Activated T-helper 17 cell treated with anti-CD3 and anti-CD28 coated beads, Interleukin-2, amount 50 U/mL, for 72 hours (primary cell): ENCODE results near the gene DUS1L. TPM values are rescaled to one million over a fixed set of nuclear protein-coding genes. Genes with fewer than 3 reads are reported as not detected.
"Not testable (repeated sequence)": the region's sequence is repeated elsewhere in the genome, so short reads cannot be mapped to it uniquely, and the experiment has no call there.

Experiments used
- ATAC-seq: fragments of 150-1000 bp; cut with Tn5 transposase; replicated peaks from 2 replicates; pipeline ENCODE4 v1.10.0; 2021; ENCODE audit warnings: mild to moderate bottlenecking, moderate library complexity
- H3K27ac Mint-ChIP-seq: one replicate; pipeline ENCODE4 v1.8.0; 2022; ENCODE audit warnings: mixed read lengths
- H3K27me3 Mint-ChIP-seq: one replicate; pipeline ENCODE4 v1.8.0; 2022; ENCODE audit warnings: mixed read lengths
- H3K36me3 Mint-ChIP-seq: one replicate; pipeline ENCODE4 v1.8.0; 2022; ENCODE audit warnings: low read depth, mild to moderate bottlenecking, mixed read lengths
- H3K4me1 Mint-ChIP-seq: one replicate; pipeline ENCODE4 v1.8.0; 2022; ENCODE audit warnings: mixed read lengths
- H3K4me3 Mint-ChIP-seq: one replicate; pipeline ENCODE4 v1.8.0; 2022; ENCODE audit warnings: mild to moderate bottlenecking, mixed read lengths
- H3K9me3 Mint-ChIP-seq: one replicate; pipeline ENCODE4 v1.8.0; 2022; ENCODE audit warnings: mixed read lengths
- total RNA-seq, 2 donors: library from RNA; stranded (reverse); gene quantifications; one replicate each; pipeline ENCODE4 v1.2.3, GENCODE V29; 2022

DUS1L gene
- total RNA-seq, 2 donors from 2014 or later = 59.7 to 129 TPM

GRCh38 chr17:82041144-82041814 lies 24.3 kb downstream of the DUS1L start:
- Mint-ChIP-seq H3K27ac (no peak overlapping the region), H3K36me3 (no peaks in the 10 kb centered on the region), H3K27me3 (no peaks in the 10 kb centered on the region), H3K4me1 (peaks cover 11% of the 10 kb centered on the region), H3K4me3 (no peak overlapping the region), H3K9me3 (no peaks in the 10 kb centered on the region)
- no peak for ATAC-seq

- Mint-ChIP-seq H3K4me1 (peaks cover 15% of the 10 kb centered on the region), H3K27ac (no peak overlapping the region), H3K4me3 (no peak overlapping the region), H3K9me3 (no peaks in the 10 kb centered on the region), H3K27me3 (no peaks in the 10 kb centered on the region), H3K36me3 (no peaks in the 10 kb centered on the region)
- ATAC-seq = no peak
Measured at GRCh38 chr17:82039695-82040299, 25.8 kb downstream of the DUS1L start.

DNA sequence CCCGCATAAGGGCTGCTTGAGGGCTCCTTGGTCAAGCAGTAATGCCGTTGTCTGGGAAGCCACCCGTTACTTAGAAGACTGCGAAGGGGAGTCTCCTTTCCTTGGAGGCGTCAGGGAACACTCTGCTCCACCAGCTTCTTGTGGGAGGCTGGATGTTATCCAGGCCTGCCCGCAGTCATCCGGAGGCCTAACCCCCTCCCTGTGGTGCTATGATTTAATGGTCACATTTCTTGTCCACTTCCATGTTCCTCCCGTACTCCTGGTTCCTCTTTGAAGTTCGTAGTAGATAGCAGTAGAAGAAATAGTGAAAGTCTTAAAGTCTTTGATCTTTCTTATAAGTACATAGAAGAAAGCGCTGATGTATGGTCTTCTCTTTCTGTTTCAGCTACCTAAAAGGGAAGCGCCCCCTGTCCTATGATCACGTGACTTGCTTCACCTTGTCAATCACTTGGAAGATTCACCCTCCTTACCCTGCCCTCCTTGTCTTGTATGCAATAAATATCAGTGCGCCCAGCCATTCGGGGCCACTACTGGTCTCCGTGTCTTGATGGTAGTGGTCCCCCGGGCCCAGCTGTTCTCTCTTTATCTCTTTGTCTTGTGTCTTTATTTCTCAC lies 26.7 kb downstream of the DUS1L start:
- not testable (repeated sequence) for H3K36me3 Mint-ChIP-seq, H3K27ac Mint-ChIP-seq, H3K9me3 Mint-ChIP-seq, ATAC-seq, H3K27me3 Mint-ChIP-seq
- H3K4me3 Mint-ChIP-seq = peak overlapping the region; percentile 40
- H3K4me1 Mint-ChIP-seq = peaks cover 15% of the 10 kb centered on the region

DNA sequence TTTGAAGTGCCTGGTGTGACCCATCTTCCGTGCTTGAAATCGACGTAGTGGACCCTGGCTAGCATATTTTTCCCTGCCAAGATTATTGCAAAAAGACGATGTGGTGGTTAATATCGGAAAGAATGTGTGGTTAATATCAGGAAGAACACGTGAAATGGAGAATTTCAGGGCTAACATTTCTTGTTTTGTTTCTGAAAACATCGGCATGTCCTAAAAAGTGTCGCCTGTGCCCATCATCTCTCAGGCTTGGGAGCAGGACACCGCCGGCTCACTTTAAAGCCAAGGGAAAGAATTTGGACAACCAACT lies 27.8 kb downstream of the DUS1L start:
- peak overlapping the region; percentile 87 for H3K4me3 Mint-ChIP-seq
- no peaks in the 10 kb centered on the region for H3K27me3 Mint-ChIP-seq
- H3K36me3 Mint-ChIP-seq = no peaks in the 10 kb centered on the region
- peaks cover 15% of the 10 kb centered on the region for H3K4me1 Mint-ChIP-seq
- no peaks in the 10 kb centered on the region for H3K9me3 Mint-ChIP-seq
- ATAC-seq = no peak
- H3K27ac Mint-ChIP-seq = peak overlapping the region; percentile 64

DNA sequence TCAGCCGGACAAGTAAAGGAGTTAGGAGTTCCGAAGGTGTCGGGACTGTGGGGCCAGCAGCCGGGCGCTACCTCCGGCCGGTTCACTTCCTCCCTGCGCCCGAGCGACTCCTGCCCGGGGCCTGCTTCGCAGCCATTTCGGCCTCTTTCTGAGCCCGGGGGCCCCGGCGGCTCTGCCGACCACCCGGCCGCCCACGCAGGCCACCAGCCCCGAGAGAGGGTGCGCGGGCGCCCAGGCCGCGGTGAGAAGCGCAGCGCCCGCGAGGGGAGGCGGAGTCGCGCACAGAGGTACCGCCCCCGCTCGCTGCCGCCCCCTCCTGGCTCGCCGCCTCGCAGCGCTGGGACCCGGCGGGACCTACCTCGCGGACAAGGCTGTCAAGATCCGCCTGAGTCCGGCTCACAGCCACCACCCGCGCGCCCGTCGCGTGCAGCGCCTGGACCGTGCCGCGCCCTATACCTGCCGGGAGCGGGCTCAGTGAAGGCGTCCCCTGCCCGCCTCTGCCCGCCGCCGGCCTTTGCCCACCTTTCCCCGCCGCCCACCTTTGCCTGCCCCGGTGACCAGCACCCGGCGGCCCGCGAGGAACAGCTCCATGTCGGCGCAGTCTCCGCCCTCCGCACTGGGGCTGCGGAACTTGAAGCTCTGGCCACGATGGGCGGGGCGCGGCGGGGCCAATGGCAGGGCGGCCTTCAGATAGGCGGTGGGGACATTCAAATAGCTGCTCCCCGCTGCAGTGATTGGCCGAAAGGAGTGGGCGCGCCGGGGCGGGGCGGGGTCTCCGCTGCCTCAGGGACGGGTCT lies 28.3 kb downstream of the DUS1L start, which contains the start of gene DCXR:
Gene DCXR (minus strand): TSS at position 606 of the 797 bp plus-strand sequence. CDS start 15 bp downstream, at position 591.
- peak within 1 kb of the TSS; percentile 87 for H3K4me3 Mint-ChIP-seq
- H3K9me3 Mint-ChIP-seq = no peaks in the 10 kb centered on the region
- H3K36me3 Mint-ChIP-seq = no peaks in the 10 kb centered on the region
- H3K27ac Mint-ChIP-seq = peak within 1 kb of the TSS; percentile 64
- H3K4me1 Mint-ChIP-seq = peaks cover 15% of the 10 kb centered on the region
- ATAC-seq = peak; percentile 98
- H3K27me3 Mint-ChIP-seq = no peaks in the 10 kb centered on the region

- Mint-ChIP-seq H3K36me3 (no peaks in the 10 kb centered on the region), H3K9me3 (no peaks in the 10 kb centered on the region), H3K4me3 (peak overlapping the region; percentile 87), H3K27me3 (no peaks in the 10 kb centered on the region), H3K4me1 (peaks cover 15% of the 10 kb centered on the region), H3K27ac (no peak overlapping the region)
- ATAC-seq = no peak
Measured at GRCh38 chr17:82036634-82037091, 28.9 kb downstream of the DUS1L start.

DNA sequence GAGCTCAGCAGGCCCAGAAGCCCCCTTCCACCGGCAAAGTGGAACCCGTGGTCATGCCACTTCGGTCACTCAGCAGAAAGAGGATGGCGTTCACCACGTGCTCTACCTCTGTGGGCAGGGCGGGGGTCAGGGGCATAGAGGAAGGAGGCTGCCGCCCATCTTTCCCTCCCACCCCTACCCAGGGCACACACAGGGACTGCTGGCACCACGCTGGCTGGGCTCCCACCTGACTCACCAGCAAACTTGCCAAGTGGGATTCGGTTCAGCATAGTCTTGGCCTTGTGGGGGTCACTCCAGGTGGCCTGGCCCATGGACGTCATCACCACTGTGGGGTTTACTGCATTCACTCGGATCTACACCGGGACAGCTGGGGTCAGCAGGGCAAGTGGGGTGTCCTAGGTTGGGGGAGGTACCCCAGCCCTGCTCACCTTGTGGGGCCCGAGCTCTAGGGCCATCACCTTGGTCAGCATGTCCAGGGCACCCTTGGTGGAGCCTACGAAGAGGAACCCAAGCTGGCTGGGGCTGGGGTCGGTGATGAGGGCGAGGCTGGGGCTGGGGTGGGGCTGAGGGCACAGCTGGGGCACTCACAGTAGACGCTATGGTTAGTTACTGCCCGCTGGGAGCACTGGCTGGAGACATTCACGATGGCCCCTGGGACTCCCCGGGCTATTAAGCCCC lies 29.5 kb downstream of the DUS1L start:
- H3K4me3 Mint-ChIP-seq = peak overlapping the region; percentile 87
- H3K9me3 Mint-ChIP-seq = no peaks in the 10 kb centered on the region
- no peaks in the 10 kb centered on the region for H3K36me3 Mint-ChIP-seq
- no peaks in the 10 kb centered on the region for H3K27me3 Mint-ChIP-seq
- peaks cover 15% of the 10 kb centered on the region for H3K4me1 Mint-ChIP-seq
- no peak overlapping the region for H3K27ac Mint-ChIP-seq
- ATAC-seq = no peak

DNA sequence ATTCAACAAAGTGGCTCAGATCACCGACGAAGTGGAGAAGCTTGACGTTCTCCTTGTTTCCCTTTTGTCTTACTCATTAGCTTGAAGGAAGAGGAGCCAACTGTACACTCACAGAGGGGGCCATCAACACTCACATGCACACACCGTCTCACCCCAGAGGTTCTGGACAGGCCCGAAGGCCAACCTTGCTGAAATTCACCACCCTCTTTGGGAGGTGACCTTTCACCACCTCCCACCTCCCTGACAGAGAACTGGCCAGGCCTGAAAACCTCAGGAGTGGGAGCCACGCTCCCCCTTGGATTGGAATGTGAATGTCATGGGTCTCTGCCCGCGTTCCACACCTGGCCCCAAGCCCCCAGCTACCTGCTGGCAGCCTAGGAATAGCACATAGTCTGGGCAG lies 30.1 kb downstream of the DUS1L start:
- peak overlapping the region; percentile 87 for H3K4me3 Mint-ChIP-seq
- H3K27me3 Mint-ChIP-seq = no peaks in the 10 kb centered on the region
- H3K4me1 Mint-ChIP-seq = peaks cover 15% of the 10 kb centered on the region
- H3K9me3 Mint-ChIP-seq = no peaks in the 10 kb centered on the region
- H3K27ac Mint-ChIP-seq = no peak overlapping the region
- no peaks in the 10 kb centered on the region for H3K36me3 Mint-ChIP-seq
- ATAC-seq = no peak

- Mint-ChIP-seq H3K36me3 (no peaks in the 10 kb centered on the region), H3K27ac (no peak overlapping the region), H3K4me1 (peaks cover 18% of the 10 kb centered on the region), H3K4me3 (peak overlapping the region; percentile 87), H3K27me3 (no peaks in the 10 kb centered on the region), H3K9me3 (no peaks in the 10 kb centered on the region)
- no peak for ATAC-seq
Measured at GRCh38 chr17:82034371-82035011, 31.1 kb downstream of the DUS1L start.

GRCh38 chr17:82033359-82034085 lies 32.1 kb downstream of the DUS1L start:
- Mint-ChIP-seq H3K4me3 (no peak overlapping the region), H3K27me3 (no peaks in the 10 kb centered on the region), H3K27ac (no peak overlapping the region), H3K4me1 (peaks cover 14% of the 10 kb centered on the region), H3K9me3 (no peaks in the 10 kb centered on the region), H3K36me3 (no peaks in the 10 kb centered on the region)
- ATAC-seq = no peak

DNA sequence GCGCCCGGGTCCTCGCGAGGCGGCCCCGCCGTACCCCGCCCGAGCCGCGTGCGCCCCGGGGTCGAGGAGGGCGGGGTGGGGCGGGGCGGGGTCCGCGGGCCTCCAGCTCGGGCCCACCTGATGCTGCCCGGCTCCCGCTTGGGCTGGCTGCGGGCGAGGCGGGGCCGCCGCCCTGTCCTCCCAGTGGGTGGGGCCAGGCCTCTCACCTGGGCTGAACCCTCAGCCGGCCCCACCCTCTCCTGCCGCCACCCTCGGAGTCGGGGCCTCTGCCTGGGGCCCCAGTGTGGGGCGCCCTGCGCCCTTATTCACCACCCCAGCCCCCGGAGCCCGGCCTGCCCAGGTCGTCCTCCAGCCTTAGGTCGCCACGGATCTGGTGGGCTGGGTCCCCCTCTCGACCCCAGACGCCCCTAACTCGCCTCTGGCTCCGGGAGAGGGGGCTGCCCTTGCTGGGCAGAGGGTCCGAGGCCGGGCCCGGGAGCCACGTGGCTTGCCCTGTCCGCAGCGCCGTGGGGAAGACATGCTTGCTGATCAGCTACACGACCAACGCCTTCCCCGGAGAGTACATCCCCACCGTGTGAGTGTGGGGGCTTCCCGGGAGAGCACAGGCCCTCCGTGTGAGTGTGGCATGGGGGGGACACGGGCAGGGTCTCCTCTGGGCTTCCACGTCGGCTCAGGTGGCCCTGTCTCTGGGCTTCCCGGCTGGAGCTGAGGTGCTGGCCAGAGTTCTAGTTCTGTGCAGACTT lies 33.5 kb downstream of the DUS1L start:
- no peaks in the 10 kb centered on the region for H3K36me3 Mint-ChIP-seq
- H3K27ac Mint-ChIP-seq = no peak overlapping the region
- H3K27me3 Mint-ChIP-seq = no peaks in the 10 kb centered on the region
- peak overlapping the region; percentile 36 for H3K4me3 Mint-ChIP-seq
- H3K4me1 Mint-ChIP-seq = peaks cover 8% of the 10 kb centered on the region
- no peaks in the 10 kb centered on the region for H3K9me3 Mint-ChIP-seq
- ATAC-seq = peak; percentile 61

GRCh38 chr17:82031303-82031884 lies 34.2 kb downstream of the DUS1L start, which contains the start of gene RAC3:
RAC3 (plus strand) TSS chr17:82031678; CDS start chr17:82031762, 84 bp downstream.
- H3K9me3 Mint-ChIP-seq = no peaks in the 10 kb centered on the region
- peak within 1 kb of the TSS; percentile 73 for H3K4me3 Mint-ChIP-seq
- no peaks in the 10 kb centered on the region for H3K36me3 Mint-ChIP-seq
- peaks cover 8% of the 10 kb centered on the region for H3K4me1 Mint-ChIP-seq
- no peaks in the 10 kb centered on the region for H3K27me3 Mint-ChIP-seq
- no peak within 1 kb of the TSS for H3K27ac Mint-ChIP-seq
- peak; percentile 21 for ATAC-seq
